ENCODE results near the gene TECPR1. TPM values are rescaled to one million over a fixed set of nuclear protein-coding genes. Genes with fewer than 3 reads are reported as not detected.

TECPR1 gene
- total RNA-seq, 2 experiments from 2014 or later, result 23.2 to 36.4 TPM

- Histone ChIP-seq H2AFZ (ENCODE audit: low read length) (no peak overlapping the region), H3K4me1 (ENCODE audit: insufficient read depth, low read length, poor library complexity, severe bottlenecking) (peaks cover 11% of the 10 kb centered on the region), H4K20me1 (ENCODE audit: insufficient read depth, low read length) (no peaks in the 10 kb centered on the region), H3K9me3 (ENCODE audit: low read length) (no peaks in the 10 kb centered on the region), H3K27ac (ENCODE audit: low read depth, low read length, poor library complexity, severe bottlenecking) (no peak overlapping the region), H3K4me3 (ENCODE audit: low read depth, low read length, poor library complexity, severe bottlenecking) (no peak overlapping the region), H3K9me2 (ENCODE audit: insufficient read depth, low read length) (no peaks in the 10 kb centered on the region), H3K4me2 (ENCODE audit: low read length) (no peak overlapping the region), H3K79me2 (ENCODE audit: insufficient read depth, low read depth, low read length) (no peaks in the 10 kb centered on the region), H3K36me3 (ENCODE audit: insufficient read depth, low read length) (no peaks in the 10 kb centered on the region)
- ChIA-PET POLR2A (no interaction called here), CTCF (ENCODE audit: unreplicated experiment) (no interaction called here)
- intact Hi-C loops (cut with micrococcal nuclease; ENCODE audit: unreplicated experiment), result loop anchor here (5.0 kb wide), 1 partner anchor 78 kb away; no protein-coding TSS in a partner anchor
- BruUV-seq (replicated peaks), result no TSS peak
- TF ChIP-seq CTCF (conservative IDR thresholded peaks at IDR 0.05; ENCODE audit: low read length) (no peak), EZH2phosphoT487 (IDR thresholded peaks at IDR 0.05; ENCODE audit: borderline replicate concordance, low read depth, low read length) (no peak)
- no peak for DNase-seq (ENCODE audit: low spot score)
Measured at GRCh38 chr7:98244871-98245270, 7.2 kb downstream of the TECPR1 start.

GRCh38 chr7:98242934-98243333 lies 9.1 kb downstream of the TECPR1 start:
- Histone ChIP-seq H3K79me2 (ENCODE audit: insufficient read depth, low read depth, low read length) (no peaks in the 10 kb centered on the region), H3K36me3 (ENCODE audit: insufficient read depth, low read length) (peaks cover 4% of the 10 kb centered on the region; the same call in 1 of the 2 replicates), H3K4me2 (ENCODE audit: low read length) (no peak overlapping the region), H3K4me3 (ENCODE audit: low read depth, low read length, poor library complexity, severe bottlenecking) (no peak overlapping the region), H3K9me3 (ENCODE audit: low read length) (no peaks in the 10 kb centered on the region), H3K9me2 (ENCODE audit: insufficient read depth, low read length) (no peaks in the 10 kb centered on the region), H2AFZ (ENCODE audit: low read length) (no peak overlapping the region), H3K27ac (ENCODE audit: low read depth, low read length, poor library complexity, severe bottlenecking) (no peak overlapping the region), H3K4me1 (ENCODE audit: insufficient read depth, low read length, poor library complexity, severe bottlenecking) (no peaks in the 10 kb centered on the region), H4K20me1 (ENCODE audit: insufficient read depth, low read length) (no peaks in the 10 kb centered on the region)
- DNase-seq (ENCODE audit: low spot score), result no peak
- no peak for TF ChIP-seq EZH2phosphoT487 (IDR thresholded peaks at IDR 0.05; ENCODE audit: borderline replicate concordance, low read depth, low read length)
- no peak for TF ChIP-seq CTCF (conservative IDR thresholded peaks at IDR 0.05; ENCODE audit: low read length)
- POLR2A ChIA-PET, result no interaction called here
- BruUV-seq (replicated peaks), result no TSS peak
- intact Hi-C loops (cut with micrococcal nuclease; ENCODE audit: unreplicated experiment), result loop anchor here (5.0 kb wide), 1 partner anchor 76 kb away; no protein-coding TSS in a partner anchor
- CTCF ChIA-PET (ENCODE audit: unreplicated experiment), result no interaction called here

- BruUV-seq (replicated peaks), result no TSS peak
- Histone ChIP-seq H3K36me3 (ENCODE audit: insufficient read depth, low read length) (peaks cover 7% of the 10 kb centered on the region; the same call in 1 of the 2 replicates), H3K9me2 (ENCODE audit: insufficient read depth, low read length) (no peaks in the 10 kb centered on the region), H3K79me2 (ENCODE audit: insufficient read depth, low read depth, low read length) (no peaks in the 10 kb centered on the region), H3K27ac (ENCODE audit: low read depth, low read length, poor library complexity, severe bottlenecking) (no peak overlapping the region), H4K20me1 (ENCODE audit: insufficient read depth, low read length) (no peaks in the 10 kb centered on the region), H3K9me3 (ENCODE audit: low read length) (no peaks in the 10 kb centered on the region), H2AFZ (ENCODE audit: low read length) (no peak overlapping the region), H3K4me2 (ENCODE audit: low read length) (no peak overlapping the region), H3K4me3 (ENCODE audit: low read depth, low read length, poor library complexity, severe bottlenecking) (no peak overlapping the region), H3K4me1 (ENCODE audit: insufficient read depth, low read length, poor library complexity, severe bottlenecking) (no peaks in the 10 kb centered on the region)
- intact Hi-C loops (cut with micrococcal nuclease; ENCODE audit: unreplicated experiment), result loop anchor here (5.0 kb wide), 1 partner anchor 75 kb away; no protein-coding TSS in a partner anchor
- ChIA-PET CTCF (ENCODE audit: unreplicated experiment) (no interaction called here), POLR2A (no interaction called here)
- no peak for DNase-seq (ENCODE audit: low spot score)
- TF ChIP-seq EZH2phosphoT487 (IDR thresholded peaks at IDR 0.05; ENCODE audit: borderline replicate concordance, low read depth, low read length) (no peak), CTCF (conservative IDR thresholded peaks at IDR 0.05; ENCODE audit: low read length) (no peak)
Measured at GRCh38 chr7:98242342-98242741, 9.7 kb downstream of the TECPR1 start.
